GM18870 (cell line): ENCODE measurements around the gene SLCO2A1.
"Not testable (repeated sequence)": the region's sequence is repeated elsewhere in the genome, so short reads cannot be mapped to it uniquely, and the experiment has no call there.

Source experiments
- ATAC-seq: cut with Tn5 transposase; IDR thresholded peaks from one replicate; pipeline ENCODE4 v1.9.1; 2021; ENCODE audit warnings: moderate library complexity; ENCODE audit not compliant: unreplicated experiment

SLCO2A1 gene

DNA sequence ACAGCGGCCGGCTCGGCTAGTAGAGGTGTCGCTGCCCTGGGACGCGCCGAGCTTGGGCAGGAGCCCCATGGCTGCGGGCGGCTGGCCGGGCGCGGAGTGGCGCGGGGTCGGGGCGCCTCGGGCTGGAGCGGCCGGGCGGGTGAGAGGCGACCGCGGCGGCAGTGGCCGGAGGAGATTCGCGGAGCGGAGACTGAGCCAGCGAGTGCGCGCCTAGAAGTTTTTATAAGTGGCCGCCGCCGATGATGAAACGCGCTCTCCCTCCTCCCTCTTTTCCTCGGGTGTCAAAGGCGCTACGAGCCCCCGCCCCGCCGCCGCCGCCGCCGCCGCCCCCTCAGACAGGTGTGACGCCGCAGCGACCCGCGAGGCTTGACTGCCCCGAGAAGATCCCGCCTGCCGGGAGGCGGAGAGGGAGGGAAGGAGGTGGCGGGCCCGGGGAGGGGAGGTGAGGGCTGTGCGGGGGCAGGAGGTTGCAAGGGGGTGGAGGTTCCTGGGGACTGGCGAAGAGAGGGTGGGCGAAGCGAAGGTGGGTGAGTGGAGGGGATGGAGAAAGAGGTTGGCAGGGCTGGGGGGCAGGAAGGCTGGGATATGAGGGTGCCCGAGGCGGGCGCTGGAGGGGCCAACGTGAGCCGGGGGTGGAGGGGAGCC is at the start of gene SLCO2A1:
SLCO2A1 (minus strand) TSS at position 192 of the 645 bp plus-strand sequence; CDS start at position 69, 123 bp downstream.
- ATAC-seq, result no peak

DNA sequence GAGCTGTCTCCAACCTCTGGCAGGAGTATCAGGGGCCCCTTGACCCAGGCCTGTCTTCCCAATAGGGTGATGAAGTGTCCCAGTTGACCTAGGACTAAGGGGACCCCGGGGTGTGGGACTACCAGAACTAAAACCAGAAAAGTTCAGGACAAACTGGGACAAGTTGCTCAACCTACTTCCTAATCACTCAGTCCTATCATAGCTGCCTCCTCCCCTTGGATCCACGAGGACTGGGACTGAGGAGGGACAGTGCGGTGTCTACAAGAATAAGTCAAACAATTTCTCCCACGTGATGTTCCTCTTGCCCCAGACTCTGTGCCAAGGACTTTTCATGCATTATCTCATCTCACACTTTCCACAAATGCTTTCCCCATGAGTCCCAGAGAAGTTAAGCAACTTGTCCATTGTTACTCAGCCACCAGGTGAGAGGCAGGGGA is 49.4 kb upstream of the SLCO2A1 start:
- no peak for ATAC-seq

GRCh38 chr3:134078169-134078831 is 48.6 kb upstream of the SLCO2A1 start:
- no peak for ATAC-seq

DNA sequence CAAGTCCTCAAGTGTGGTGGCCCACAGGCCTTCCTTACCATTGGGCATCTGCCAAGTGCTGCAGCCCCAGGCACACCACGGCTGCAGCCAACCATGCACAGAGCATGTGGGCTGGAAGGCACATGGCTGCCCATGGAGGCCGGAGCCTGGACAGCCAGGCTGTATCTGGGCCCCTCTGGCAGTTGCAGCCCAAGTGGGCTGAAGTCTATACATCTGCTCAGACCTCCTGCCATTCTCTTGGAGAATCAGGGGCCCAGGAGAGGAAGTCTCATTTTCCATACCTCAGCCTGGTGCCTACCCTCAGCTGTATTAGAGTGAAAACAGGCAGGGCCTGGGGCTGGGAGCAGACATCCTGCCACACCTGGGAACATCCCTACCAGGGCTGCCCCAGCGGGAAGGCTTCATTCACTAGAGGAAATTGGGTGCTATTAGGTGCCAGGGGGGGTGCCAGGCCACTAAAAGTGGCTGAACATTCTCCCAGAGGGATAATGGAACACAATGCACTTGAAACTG is 48.0 kb upstream of the SLCO2A1 start:
- ATAC-seq, result no peak

DNA sequence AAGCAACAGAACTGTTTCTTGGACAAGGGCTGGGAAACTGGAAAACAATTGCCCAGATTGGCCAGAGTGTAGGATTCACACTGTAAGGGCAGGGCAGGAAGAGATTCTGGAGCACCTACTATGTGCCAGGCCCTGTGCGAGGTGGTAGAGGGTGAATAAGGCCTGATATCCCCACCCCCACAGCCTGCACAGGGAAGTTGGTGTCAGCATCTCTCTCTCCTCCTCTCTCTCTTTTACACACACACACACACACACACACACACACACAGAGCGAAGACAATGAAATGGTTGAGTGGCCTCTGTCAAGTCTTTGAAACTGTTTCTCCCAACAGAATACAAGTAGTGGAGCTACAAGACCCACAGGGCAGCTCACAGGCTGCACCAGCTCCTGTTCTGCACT is 47.1 kb upstream of the SLCO2A1 start:
- no peak for ATAC-seq

- ATAC-seq, result no peak
These were observed 46.1 kb upstream of the SLCO2A1 start for GRCh38 chr3:134075846-134076245.

- no peak for ATAC-seq
These were observed 45.8 kb upstream of the SLCO2A1 start for GRCh38 chr3:134075568-134075825.

DNA sequence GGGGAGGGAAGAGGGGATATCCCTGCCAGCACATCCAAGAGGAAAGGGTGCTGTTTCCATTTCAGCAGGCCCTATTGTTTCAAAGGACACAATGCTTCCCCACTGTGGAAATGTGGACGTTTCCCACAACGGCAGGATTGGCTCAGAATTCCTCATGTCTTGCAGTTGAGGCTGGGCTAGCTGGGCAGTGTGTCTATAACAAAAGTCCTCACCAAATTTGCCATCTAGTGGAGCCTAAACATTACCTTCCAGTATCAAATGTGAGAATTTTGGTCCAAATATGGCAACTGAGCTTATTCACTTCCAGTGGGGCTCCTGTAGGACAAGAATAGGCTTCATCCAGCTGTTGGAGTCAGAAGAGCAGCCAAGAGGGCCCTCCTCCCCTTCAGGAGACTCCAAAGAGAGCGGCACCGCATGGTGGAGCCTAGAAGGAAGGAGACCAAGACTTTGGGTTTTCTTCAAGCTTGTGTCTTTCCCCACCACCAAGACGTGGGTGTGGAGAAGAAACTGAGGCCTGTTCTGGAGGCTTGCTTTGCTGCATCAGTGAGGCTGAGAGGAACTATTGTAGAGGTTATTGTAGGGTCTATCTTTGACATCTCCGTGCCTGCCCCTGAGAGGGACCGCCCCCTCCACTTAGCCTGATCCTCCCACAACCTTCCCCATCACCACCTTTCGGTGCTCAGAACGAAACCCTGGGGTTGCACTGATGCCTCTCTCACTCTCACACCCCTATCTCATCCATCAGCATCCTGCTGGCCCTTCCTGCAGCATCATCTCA is 45.3 kb upstream of the SLCO2A1 start:
- no peak for ATAC-seq

DNA sequence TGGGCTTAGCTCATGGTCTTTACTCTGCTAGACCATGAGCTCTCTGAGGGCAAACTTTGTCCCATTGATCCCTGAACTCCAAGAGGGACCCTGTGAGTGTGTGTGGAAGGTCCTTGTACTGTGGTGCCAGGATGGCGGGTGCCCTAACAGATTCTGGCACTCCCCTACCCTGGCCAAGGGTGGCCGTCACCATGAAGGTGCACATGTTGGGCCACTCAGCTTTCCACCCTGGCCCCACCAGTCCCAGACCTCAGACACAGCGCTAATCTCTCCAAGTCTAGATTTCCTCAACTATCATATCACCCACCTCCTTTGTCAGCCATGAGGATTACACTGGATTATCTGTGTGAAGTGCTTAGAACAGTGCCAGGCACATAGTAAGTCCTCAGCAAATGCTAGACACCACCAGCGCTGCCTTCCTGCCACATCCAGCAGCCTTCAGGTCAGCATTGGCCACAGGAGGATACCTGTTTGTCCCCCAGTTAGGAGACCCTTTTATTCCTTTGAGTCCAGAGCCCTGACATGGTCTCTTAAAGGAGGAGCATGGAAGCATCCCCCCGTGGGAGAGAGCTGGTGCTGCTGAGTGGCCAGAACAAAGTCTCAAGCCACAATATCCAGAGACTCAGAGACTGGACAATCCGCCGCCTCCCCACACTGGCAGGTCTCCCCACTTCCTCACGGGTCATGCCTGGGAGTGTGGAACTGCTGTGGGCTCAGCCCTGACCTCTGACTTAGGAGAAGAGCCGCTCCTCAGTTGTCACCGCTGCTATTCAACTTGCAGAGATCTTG is 44.5 kb upstream of the SLCO2A1 start:
- no peak for ATAC-seq

- no peak for ATAC-seq
These were observed 43.8 kb upstream of the SLCO2A1 start for GRCh38 chr3:134073583-134073945.

- no peak for ATAC-seq
These were observed 43.3 kb upstream of the SLCO2A1 start for GRCh38 chr3:134072881-134073582.

DNA sequence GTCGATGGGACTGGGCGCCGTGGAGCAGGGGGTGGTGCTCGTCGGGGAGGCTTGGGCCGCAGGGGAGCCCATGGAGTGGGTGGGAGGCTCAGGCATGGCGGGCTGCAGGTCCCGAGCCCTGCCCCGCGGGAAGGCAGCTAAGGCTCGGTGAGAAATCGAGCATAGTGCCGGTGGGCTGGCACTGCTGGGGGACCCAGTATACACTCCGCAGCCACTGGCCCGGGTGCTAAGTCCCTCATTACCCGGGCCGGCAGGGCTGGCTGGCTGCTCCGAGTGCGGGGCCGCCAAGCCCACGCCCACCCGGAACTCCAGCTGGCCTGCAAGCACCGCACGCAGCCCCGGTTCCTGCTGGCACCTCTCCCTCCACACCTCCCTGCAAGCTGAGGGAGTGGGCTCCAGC is 40.6 kb upstream of the SLCO2A1 start:
- not testable (repeated sequence) for ATAC-seq

DNA sequence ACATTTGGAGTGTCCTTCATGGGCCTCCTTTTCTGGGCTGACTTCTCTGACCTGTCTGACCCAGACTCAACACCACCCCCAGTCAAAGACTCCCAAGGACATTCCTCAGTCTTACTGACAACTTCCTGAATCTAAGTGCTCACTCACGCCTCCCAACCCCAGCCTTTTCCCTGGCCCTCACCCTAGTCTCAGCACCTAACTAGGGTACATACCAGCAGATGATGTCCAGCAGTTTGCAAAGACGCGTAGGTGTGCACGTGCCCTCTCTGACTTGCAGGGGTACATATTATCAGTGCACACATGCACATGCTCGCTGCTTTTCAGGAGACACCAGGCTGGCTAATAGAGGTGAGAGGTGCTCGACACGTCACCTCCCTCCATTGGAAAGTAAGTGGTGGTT is 38.7 kb upstream of the SLCO2A1 start:
- no peak for ATAC-seq

DNA sequence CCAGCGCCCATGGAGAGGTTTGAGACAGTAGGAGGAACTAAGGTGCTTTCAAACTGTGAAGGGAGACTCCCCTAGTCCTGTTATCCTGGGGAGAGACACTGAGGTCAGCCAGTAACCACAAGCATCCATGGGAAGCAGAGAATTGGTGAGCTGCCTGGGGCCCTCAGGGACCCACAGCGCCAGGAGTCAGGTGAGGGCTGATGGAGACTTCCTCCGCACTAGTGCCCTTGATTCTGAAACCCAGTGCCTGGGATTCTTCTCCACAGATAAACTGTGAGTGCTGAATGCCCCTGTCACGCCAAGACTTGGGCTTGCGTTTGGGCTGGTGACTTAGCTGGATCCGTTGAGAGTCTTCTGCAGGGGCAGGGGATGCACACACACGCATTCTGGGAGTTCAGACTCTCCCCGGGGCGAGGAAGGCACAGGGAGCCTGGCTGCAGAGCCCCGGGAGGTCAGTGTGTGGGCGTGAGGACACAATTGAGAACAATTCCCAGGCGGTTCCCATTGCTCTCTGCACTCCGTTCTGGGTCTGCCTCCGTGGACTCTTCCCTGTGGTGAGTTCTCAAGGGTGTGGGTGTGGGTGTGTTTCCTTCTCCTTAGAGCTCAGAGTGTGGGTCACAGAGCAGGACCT is 37.9 kb upstream of the SLCO2A1 start:
- ATAC-seq, result no peak

DNA sequence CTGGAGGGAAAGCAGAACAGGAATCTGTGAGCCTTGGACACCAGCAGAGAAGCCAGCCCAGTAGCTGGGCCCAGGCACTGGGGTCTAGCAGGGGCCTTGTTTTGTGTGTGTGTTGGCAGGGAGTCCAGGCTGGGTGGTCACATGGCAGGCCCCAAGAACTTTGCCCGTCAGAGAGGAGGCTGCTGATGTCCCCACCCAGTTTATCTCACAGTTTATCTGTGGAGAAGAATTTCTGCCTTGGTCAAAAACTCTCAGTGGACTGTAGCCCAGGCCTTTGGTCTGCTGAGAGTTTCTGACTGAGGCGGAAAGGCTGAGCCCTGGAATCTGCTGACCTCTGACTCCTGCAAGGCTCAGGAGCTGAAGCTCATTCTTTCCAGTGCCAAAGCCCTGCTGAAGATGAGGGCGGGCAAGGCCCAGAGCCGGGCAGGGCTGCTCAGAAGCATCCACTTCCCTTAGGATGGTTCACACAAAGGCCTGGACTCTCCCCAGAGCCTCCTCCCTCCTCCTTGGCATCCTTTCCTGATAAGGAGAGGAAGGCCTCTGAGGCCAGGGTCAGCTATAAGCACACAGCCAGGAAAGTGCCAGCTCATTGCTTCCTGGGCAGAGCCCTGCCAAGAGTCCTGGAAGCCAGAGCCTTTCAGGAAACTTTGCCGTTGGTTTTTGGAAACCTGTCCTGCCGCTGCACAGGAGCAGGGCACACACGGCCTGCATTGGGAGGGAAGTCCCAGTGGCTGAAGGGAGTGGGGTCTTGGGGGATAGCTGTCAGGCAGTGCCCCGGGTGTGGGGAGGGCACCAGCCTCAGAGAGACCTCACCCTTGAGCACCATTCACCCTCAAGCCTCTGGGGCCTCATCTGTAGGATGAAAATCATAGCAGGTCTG is 37.2 kb upstream of the SLCO2A1 start:
- no peak for ATAC-seq

- ATAC-seq, result no peak
These were observed 36.4 kb upstream of the SLCO2A1 start for GRCh38 chr3:134066158-134066541.

GRCh38 chr3:134065252-134066157 is 35.8 kb upstream of the SLCO2A1 start:
- no peak for ATAC-seq

- no peak for ATAC-seq
These were observed 34.4 kb upstream of the SLCO2A1 start for GRCh38 chr3:134064081-134064480.
